ENCODE data around the gene PKD1L1. TPM values are rescaled to one million over a fixed set of nuclear protein-coding genes. Genes with fewer than 3 reads are reported as not detected.

Gene PKD1L1
- total RNA-seq, 4 donors from 2014 or later: 0.06 to 0.19 (median 0.13) TPM; not detected in 1

DNA sequence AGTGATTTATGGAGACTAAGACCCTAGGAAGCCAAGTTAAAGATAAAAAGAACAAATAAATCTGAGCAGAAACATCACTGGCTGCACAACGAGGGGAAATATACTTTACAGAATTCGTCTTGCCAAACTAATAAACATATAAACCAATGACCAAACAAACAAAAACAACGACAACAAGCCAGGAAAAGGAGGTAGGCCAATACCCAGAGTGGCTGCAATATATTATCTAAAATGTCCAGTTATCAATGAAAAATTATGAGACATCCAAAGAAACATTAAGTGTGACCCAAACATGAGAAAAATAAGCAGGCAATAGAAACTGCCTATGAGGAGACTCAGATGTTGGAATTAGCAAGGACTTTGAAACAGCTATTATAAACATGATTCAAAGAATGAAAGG, 81.0 kb downstream of the PKD1L1 start:
- DNase-seq: no peak
- no peaks in the 10 kb centered on the region for H3K9me3 ChIP-seq
- no peak overlapping the region for H3K27ac ChIP-seq
- no peak overlapping the region for H3K4me3 ChIP-seq
- no peaks in the 10 kb centered on the region for H3K36me3 ChIP-seq
- no peaks in the 10 kb centered on the region for H3K4me1 ChIP-seq
- TF ChIP-seq, protein P1, sequence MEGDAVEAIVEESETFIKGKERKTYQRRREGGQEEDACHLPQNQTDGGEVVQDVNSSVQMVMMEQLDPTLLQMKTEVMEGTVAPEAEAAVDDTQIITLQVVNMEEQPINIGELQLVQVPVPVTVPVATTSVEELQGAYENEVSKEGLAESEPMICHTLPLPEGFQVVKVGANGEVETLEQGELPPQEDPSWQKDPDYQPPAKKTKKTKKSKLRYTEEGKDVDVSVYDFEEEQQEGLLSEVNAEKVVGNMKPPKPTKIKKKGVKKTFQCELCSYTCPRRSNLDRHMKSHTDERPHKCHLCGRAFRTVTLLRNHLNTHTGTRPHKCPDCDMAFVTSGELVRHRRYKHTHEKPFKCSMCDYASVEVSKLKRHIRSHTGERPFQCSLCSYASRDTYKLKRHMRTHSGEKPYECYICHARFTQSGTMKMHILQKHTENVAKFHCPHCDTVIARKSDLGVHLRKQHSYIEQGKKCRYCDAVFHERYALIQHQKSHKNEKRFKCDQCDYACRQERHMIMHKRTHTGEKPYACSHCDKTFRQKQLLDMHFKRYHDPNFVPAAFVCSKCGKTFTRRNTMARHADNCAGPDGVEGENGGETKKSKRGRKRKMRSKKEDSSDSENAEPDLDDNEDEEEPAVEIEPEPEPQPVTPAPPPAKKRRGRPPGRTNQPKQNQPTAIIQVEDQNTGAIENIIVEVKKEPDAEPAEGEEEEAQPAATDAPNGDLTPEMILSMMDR (IDR thresholded peaks at IDR 0.05): no peak
- TF ChIP-seq POLR2A (IDR thresholded peaks at IDR 0.05): no peak
- 47 to 71% methylated on average over 3 of the region's 3 CpGs for WGBS, 2 donors
- intact Hi-C loops (cut with DNase I): no loop called here
- H3K27me3 ChIP-seq: no peaks in the 10 kb centered on the region

DNA sequence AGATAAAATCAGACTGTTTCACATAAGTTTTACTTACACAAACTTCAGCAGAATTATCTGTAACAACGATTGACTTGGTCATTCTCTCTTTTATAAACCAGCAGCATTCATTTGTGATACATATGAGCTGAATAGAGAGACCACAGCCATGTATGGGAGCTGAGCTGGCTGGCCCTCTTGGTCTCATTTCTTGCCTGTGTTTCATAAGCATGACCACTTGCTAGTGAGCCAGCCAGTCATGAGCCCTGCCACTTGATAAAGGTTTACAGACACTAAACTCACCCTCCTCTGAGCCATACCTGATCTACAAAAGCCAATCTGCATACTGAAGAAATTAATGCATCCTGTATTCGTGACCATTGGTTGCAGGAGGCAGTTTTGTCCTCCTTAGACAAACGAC, 82.1 kb downstream of the PKD1L1 start:
- no peaks in the 10 kb centered on the region for H3K27me3 ChIP-seq
- no peaks in the 10 kb centered on the region for H3K36me3 ChIP-seq
- H3K27ac ChIP-seq: no peak overlapping the region
- no peak overlapping the region for H3K4me3 ChIP-seq
- no peak for DNase-seq
- WGBS, 2 donors: 71 to 73% methylated on average over 3 of the region's 3 CpGs
- no peak for TF ChIP-seq POLR2A (IDR thresholded peaks at IDR 0.05)
- TF ChIP-seq, protein P1 (IDR thresholded peaks at IDR 0.05): no peak
- no peaks in the 10 kb centered on the region for H3K4me1 ChIP-seq
- intact Hi-C loops (cut with DNase I): no loop called here
- no peaks in the 10 kb centered on the region for H3K9me3 ChIP-seq

DNA sequence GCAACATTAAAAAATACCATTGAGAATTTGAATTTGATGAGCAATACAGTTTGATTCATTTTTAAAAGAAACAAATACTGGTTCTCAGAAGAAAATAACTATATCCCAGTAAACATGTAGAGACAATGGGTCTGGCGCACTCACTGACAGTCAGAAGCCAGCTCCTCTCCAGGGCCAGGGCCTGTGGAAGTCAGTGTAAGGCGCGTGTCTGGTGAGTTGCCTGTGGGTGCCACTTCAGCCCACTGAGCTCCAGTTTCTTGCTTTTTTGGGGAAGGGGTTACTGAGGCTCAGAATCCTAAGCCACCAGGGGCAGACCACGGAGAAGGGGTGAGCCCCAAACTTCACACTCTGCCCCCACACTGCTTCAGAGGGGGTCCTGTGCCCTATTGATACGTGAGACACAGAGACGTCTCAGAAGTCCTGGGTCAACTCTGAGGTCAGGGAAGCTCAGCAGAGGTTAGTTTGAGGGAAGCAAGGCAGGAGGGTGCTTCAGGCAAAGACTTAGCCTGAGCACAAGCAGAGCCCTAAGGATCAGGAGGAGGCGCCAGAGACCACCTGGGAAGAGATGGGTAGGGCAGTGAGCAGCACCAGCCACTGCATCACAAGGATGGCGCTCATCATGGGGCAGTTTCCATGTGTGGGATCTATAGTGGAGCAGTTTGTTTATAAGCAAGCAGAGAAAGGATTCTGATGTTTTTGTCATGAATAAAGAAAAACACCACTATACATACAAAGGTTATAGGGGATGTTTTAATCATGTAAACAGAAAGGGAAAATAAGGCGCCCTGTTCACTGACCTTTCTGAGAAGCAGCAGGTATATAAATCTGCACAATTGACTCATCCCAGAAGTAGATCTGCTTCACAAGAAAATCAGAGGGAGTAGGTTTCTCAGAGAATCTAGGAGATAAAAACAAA, 95.7 kb downstream of the PKD1L1 start:
- Histone ChIP-seq H3K36me3 (no peaks in the 10 kb centered on the region), H3K4me3 (no peak overlapping the region), H3K27me3 (no peaks in the 10 kb centered on the region), H3K4me1 (no peaks in the 10 kb centered on the region), H3K9me3 (no peaks in the 10 kb centered on the region), H3K27ac (no peak overlapping the region)
- WGBS, 2 donors: 89 to 93% methylated on average over 6 of the region's 9 CpGs
- intact Hi-C loops (cut with DNase I): no loop called here
- no peak for DNase-seq
- no peak for TF ChIP-seq POLR2A (IDR thresholded peaks at IDR 0.05)

DNA sequence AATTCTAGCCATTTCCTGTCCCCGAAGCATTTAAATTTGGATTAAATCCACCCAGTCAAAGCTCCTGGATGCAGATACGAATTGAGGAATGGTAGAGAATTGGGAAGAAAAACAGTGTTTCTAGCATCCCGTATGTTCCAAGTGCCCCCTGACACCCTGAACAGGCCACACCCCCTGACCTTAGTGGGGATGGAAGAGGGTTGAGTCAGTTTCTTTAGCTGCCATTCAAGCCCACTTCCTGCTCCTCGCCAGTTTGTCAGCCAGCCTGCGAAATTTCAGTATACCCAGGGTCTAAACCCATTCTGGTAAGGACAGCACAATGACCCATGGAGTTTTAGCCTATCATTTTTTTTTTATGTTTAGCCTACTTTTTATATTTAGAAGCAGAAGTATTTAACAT, 101.1 kb downstream of the PKD1L1 start:
- no peaks in the 10 kb centered on the region for H3K36me3 ChIP-seq
- H3K4me1 ChIP-seq: no peaks in the 10 kb centered on the region
- intact Hi-C loops (cut with DNase I): no loop called here
- no peak overlapping the region for H3K4me3 ChIP-seq
- no peak for TF ChIP-seq POLR2A (IDR thresholded peaks at IDR 0.05)
- TF ChIP-seq, protein P1 (IDR thresholded peaks at IDR 0.05): no peak
- WGBS, 2 donors: 70 to 75% methylated on average over 5 of the region's 5 CpGs
- H3K27ac ChIP-seq: no peak overlapping the region
- H3K9me3 ChIP-seq: no peaks in the 10 kb centered on the region
- peaks cover 0 to 9% (median 0%) of the 10 kb centered on the region in 4 donors for H3K27me3 ChIP-seq
- DNase-seq: no peak

DNA sequence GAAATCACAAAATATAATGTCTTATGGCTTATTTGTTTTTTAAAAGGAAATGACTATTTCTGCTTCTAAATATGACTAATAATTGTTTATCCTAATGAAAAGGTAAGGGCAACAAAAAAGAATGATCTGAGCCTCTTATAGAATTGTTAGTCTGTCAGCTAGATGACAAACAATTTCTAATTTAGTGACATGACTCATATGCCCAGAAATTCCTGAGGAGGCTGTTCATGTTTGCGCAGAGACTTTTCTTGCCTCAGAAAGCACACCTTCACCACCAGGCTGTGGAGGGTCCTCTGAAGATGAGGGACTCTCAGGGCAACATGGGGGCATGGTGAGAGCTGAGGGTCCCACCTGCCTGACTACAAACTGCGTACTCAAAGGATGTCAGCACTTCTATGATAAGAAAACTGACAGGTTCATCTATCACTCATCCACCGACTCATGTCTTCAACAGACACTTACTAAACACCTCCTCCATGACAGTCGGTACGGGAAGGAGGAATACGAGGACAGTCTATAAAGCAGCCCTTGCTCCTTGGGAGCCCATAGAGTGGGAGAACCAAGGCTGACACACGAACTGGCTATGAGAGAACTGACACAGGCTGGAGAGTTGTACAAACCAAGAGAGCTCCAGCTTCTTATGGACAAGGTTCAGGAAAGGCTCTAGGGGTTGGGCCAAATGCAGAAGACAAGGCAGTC, 102.0 kb downstream of the PKD1L1 start:
- intact Hi-C loops (cut with DNase I): no loop called here
- no peaks in the 10 kb centered on the region for H3K4me1 ChIP-seq
- no peak overlapping the region for H3K4me3 ChIP-seq
- no peaks in the 10 kb centered on the region for H3K9me3 ChIP-seq
- no peak for DNase-seq
- H3K36me3 ChIP-seq: no peaks in the 10 kb centered on the region
- 60 to 69% methylated on average over 7 of the region's 7 CpGs for WGBS, 2 donors
- TF ChIP-seq, protein P1 (IDR thresholded peaks at IDR 0.05): no peak
- TF ChIP-seq POLR2A (IDR thresholded peaks at IDR 0.05): no peak
- H3K27me3 ChIP-seq: peaks cover 0 to 9% (median 0%) of the 10 kb centered on the region in 4 donors
- H3K27ac ChIP-seq: no peak overlapping the region
